GM18868 (cell line): Measurements from ENCODE around the gene RHOT2.
A peak's percentile ranks its signal among the peaks of the same experiment; 100 is the strongest.

Source experiments
- ATAC-seq: cut with Tn5 transposase; IDR thresholded peaks from one replicate; pipeline ENCODE4 v1.9.1; 2021; ENCODE audit warnings: mild to moderate bottlenecking, moderate library complexity; ENCODE audit not compliant: unreplicated experiment

RHOT2 gene

GRCh38 chr16:695355-696089 is 27.6 kb downstream of the RHOT2 start:
- no peak for ATAC-seq

GRCh38 chr16:698911-699671 is 31.2 kb downstream of the RHOT2 start:
- no peak for ATAC-seq

DNA sequence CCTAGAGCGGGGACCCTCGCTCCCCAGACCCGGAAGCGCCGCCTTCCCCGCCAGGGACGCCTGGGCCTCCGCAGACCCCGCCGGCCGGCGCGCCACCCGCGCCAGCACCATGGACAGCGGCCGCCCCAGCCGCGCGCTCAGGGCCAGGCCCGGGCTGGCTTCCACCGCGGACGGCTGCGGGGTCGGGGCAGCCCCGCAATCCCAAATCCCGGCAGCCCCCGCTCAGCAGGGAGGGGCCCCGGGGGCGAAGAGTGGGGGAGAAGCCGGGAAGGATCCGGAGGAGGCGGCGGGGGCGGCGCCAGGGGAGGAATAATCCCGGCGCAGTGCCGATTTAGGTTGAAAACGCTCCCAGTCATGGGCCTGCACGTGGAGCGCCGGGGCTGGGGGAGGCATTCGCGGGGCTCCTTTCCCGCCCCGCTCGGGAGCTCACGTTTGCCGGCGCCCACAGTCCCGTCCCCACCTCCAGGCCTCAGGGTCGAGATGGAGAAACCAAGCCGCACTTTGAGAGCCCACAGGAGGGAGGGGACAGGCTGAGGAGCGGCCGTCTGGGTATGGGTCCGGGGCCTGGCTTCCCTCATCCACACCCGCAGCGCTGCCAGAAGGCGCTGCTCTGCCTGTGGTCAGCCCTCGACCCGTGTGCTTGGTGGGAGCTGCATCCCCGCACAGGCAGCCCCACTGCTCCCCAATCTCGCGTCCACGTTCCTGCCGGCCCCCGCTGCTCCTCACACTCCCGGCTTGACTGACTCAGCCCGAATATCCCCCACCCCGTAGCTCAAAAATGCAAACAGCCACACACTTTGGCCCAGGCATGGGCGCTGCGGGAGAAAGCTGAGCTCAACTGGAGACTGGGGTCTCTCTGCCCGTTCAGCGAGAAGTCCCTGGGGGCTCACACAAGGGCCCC is 33.0 kb downstream of the RHOT2 start:
- ATAC-seq, result no peak

- ATAC-seq, result no peak
Measured at GRCh38 chr16:702341-702740, 34.4 kb downstream of the RHOT2 start.

DNA sequence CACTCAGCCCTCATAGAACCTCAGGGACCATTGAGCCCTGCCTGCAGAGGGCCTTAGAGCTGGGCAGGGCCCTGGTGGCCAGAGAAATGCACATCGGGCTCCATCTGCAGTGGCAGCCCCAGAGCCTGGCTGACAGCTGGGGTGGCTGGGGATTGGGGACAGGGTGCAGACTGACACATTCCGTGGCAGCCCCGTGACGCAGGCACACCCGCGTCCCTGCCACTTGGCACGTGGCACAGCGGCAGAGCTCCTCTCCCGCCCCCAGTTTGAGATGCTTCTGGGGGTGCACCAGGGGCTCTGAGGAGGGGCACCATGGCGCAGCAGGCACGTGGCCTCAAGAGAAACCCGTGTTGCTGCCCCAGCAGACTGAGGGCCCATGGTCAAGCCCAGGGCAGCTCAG is 35.5 kb downstream of the RHOT2 start:
- ATAC-seq, result no peak

DNA sequence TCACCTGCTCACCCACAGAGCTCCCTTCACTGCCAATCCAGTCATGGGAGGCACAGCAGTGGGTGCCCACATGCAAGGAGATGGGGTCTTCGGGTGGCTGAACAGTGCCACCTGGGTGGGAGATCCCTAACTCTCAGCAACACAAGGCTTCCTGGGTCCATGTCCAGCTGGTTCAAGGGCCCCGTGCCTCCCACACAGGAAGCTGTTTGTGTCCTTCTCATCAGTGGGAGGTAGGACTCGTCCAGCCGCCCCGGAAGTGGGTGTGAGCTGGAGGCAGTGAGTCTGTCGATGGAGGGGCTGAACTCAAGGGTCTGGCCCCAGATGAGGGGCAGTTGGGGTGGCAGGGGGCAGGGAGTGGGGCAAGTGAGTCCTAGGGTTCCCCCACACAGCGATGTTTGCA is 36.1 kb downstream of the RHOT2 start:
- no peak for ATAC-seq

- no peak for ATAC-seq
Measured at GRCh38 chr16:704552-705380, 36.8 kb downstream of the RHOT2 start.

DNA sequence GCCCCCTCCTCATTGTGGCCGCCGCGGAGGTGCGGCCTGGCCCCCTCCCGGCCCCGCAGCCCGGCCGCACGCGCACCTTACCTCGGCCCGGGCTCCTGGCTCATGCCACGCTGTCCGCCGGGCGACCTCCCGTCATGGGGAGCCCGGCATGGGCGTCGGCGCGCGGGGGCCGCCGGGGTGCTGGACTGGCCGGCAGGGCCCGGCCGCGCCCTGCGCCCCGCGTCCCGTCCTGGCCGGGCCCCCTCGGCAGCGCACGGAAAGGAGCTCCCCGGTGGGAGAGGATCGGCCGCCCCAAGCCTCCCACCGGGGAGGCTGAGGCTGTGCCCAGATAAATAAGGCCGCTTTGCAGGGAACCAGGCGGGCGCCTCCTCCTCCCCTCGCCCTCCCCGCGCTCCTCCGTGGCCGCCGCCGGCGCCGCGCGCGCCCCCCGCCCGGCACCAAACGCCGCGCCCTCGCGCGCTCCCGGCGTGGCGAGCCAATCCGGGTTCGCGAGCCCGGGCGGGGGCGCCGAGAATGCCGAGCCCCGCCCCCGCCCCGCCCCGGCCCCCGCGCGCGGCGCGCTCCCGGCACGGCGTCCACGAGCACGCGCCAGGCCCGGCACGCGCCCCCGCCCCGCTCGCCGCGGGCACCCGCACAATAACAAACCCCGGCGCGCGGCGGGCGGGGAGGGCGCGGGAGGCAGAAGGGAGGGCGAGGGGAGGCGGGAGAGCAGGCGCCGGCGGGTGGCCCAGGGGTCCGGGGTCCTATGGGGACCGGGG is 37.7 kb downstream of the RHOT2 start, which contains the start of gene FBXL16:
Gene FBXL16, minus strand, starts transcription at position 371 of the 758 bp plus-strand sequence. CDS start 8,396 bp downstream, outside the sequence.
- ATAC-seq, result no peak

DNA sequence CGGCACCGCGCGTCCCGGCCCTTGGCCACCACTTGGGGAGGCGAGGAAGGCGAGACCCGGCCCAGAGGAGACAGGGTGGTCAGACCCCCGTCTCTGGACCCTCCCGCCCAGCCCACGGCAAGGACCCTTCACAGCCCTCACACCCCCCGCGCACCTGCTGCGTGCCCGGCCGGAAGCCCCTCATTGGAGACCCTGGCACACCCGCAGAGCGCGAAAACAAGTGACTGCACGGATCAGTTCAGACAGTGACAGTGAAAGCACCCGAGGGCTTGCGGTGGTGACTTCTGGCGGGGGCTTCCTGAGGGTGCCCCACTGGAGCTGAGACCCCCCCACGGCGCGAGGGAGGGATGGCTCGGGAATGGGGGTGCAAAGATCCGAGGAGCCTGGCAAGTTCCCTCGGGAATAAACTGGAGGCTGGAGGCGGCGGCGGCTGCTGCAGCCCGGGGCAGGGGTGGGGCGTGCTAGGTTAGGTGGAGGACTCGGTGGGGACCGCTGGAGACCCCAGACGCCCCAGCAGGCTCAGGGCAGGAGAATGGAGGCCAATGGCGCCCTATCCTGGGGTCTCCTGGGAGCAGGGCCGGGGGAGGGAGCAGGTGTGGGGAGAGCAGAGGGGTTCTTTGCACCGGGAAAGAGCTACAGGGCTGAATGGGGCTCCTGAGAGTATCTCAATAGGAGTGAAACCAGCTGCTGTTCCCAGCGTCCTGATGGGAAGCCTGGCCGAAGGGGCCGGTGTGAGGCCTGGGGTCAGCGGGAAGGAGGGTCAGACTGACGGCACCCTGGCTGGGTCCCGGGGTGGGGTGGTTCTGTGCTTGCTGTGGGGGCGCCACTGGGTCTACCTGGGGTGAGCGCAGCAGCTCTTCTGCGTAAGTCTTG is 38.5 kb downstream of the RHOT2 start:
- no peak for ATAC-seq

GRCh38 chr16:707062-707538 is 39.2 kb downstream of the RHOT2 start:
- ATAC-seq, result no peak

DNA sequence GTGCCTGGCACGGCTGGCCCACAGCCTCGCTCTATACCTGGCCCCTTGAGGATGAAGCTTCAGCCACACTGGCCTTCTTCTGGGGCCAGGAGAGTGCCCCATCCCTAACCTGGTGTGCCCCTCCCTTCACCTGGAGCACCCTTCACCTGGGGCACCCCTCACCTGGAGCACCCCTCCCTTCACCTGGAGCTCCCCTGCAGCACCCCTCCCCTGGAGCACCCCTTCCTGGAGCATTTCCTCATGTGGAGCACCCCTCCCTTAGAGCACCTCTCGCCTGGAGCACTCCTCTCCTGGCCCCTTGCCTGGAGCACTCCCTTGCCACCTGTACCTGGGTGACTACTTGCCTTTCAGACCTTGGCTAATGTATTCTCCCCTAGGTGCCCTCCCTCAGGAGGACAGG is 40.1 kb downstream of the RHOT2 start:
- no peak for ATAC-seq

DNA sequence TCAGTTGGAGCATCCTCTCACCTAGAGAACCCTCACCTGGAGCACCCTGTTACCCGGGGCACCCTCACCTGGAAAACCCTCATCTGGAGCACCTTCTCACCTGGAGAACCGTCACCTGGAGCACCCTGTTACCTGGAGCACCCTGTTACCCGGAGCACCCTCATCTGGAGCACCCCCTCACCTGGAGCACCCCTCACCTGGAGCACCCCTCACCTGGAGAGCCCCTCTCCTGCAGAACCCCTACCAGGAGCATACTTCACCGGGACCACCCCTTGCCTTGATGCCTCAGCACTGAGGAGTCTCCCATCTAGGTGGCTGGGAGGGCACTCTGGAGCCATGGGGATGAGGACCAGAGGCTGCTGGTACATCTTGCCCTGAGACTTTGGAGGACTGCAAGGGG is 41.0 kb downstream of the RHOT2 start:
- no peak for ATAC-seq

DNA sequence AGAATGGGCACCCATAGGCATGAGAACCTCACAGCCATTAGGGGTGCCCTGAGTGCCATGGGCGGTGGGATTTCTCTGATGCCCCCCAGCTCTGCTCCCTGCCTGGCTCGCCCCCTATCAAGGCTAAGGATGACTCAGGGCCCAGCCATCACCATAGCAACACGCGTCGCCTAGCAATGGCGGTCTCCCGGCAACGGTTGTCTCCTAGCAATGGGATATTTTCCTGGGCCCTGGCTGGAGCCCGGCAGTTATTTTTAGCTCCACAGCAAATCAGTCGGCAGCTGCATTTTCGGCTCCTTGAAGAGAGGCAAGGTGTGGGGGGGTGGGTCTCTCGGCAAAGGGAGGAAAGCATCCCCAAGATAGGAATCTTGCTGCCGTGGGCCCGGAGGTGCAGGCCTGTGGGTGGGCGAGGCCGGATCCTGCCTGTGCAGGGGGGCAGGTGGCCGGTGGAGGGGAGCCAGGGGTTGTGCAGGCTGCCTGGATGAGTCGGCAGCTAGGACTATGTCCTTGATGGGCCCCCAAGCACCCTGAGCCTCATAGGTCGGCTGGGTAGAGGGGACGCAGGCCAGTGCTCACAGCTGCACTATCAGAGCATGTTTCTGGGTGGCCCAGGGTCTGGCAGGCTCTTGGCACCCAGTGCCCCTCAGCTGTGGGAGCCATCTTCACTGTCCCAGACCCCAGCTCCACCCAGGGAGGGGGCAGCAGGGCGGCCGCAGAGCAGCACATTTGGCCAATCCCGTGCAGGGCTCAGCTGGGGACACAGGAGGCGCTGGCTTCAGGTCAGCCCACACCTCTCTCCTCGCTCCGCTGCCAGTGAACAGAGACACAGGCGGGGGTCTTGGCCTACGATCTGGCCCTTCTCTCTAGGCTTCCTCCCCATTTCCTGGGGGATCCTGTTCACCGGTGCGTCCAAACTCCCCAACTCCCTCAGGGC is 41.9 kb downstream of the RHOT2 start:
- no peak for ATAC-seq

DNA sequence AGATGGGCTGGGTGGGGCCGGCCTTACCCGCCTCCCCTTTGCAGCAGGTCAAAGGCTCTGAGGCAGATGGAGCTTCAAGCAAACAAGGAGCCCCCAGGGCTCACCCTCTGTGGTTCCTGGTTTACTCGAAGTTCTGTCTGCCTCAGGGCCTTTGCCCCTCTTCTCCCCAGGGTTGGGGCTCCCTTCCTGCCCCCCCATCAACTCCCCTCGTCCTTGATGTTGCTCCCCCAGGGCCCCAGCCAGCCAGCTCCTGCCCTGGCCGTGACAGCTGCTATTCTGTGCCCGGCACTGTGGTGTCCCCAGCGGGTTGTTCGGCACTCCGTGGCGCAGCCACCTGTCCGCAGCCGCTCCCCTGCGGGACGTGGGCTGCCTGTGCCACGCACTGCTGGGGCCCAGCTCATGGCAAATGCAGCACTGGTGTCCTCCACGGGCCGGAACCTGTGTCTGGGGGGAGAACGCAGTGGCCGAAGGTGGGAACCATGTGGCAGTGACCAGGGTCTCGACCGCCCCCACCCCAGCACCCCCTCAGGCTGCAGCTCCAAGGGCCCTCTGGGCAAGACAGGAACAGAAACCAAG is 42.7 kb downstream of the RHOT2 start:
- no peak for ATAC-seq

GRCh38 chr16:711084-711483 is 43.2 kb downstream of the RHOT2 start:
- ATAC-seq, result no peak

DNA sequence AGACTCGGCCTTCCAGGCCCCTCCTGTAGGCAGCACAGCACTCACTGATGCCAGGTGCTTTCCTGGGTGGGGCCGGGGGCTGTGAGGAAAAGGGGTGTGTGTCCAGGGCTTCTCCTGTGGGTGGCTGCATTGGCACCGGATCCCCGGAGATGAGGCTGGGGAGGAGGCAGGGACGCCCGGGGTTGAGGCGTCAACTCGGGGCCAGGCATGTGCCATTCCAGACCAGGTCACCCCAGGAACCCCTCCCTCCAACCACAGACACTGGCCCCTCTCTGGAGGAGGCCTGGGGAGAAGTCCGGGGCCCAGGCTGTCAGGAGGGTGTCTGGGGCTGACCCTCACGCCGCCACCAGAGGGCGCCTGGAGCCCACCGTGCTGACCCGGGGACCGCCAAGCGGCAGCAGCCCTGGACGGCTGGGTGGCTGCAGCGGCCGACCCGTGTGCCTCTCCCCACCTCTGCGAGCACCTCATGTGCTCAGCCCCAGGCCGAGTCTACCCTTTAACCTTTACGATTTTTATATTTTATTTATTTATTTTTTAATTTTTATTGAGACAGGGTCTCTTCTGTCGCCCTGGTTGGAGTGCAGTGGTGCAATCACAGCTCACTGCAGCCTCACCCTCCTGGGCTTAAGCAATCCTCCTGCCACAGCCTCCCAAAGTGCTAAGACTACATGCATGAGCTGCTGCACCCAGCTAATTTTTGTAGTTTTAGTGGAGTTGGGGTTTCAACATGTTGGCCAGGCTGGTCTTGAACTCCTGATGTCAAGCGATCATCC is 43.8 kb downstream of the RHOT2 start:
- ATAC-seq, result peak; percentile 42
